ENCODE measurements around the gene SMAD3.

Gene SMAD3

GRCh38 chr15:67124911-67125588 is 59.6 kb downstream of the SMAD3 start:
- no peak for DNase-seq (ENCODE audit: low read depth in 2 of 3, low spot score in 2 of 3)

GRCh38 chr15:67125589-67126502 is 60.4 kb downstream of the SMAD3 start:
- no peak for DNase-seq (ENCODE audit: low read depth in 2 of 3, low spot score in 2 of 3)

- no peak for DNase-seq (ENCODE audit: low read depth in 2 of 3, low spot score in 2 of 3)
Measured at GRCh38 chr15:67126551-67127330, 61.3 kb downstream of the SMAD3 start.

- DNase-seq (ENCODE audit: low read depth in 2 of 3, low spot score in 2 of 3) = no peak
Measured at GRCh38 chr15:67127331-67127664, 61.9 kb downstream of the SMAD3 start.

- no peak for DNase-seq (ENCODE audit: low read depth in 2 of 3, low spot score in 2 of 3)
Measured at GRCh38 chr15:67127965-67128364, 62.6 kb downstream of the SMAD3 start.

DNA sequence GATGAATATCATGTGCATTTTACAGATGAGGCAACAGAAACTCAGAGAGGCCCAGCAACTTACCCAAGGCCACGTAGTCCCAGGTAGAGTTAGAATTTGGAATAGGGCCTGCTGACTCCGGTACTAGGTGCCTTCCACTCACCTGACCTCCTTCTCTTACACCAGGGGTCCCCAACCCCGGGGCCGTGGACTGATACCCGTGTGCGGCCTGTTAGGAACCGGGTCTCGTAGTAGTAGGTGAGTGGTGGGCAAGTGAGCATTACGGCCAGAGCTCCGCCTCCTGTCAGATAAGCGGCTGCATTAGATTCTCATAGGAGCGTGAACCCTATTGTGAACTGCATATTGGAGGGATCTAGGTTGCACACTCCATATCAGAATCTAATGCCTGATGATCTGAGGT is 64.8 kb downstream of the SMAD3 start:
- no peak for DNase-seq (ENCODE audit: low read depth in 2 of 3, low spot score in 2 of 3)

- DNase-seq (ENCODE audit: low read depth in 2 of 3, low spot score in 2 of 3) = no peak
Measured at GRCh38 chr15:67130673-67131601, 65.5 kb downstream of the SMAD3 start.

- DNase-seq (ENCODE audit: low read depth in 2 of 3, low spot score in 2 of 3) = no peak
Measured at GRCh38 chr15:67132276-67132675, 66.9 kb downstream of the SMAD3 start.

- DNase-seq (ENCODE audit: low read depth in 2 of 3, low spot score in 2 of 3) = no peak
Measured at GRCh38 chr15:67133026-67133425, 67.6 kb downstream of the SMAD3 start.

- DNase-seq (ENCODE audit: low read depth in 2 of 3, low spot score in 2 of 3) = no peak
Measured at GRCh38 chr15:67133738-67134066, 68.3 kb downstream of the SMAD3 start.

GRCh38 chr15:67134067-67134838 is 68.9 kb downstream of the SMAD3 start:
- peak in 2 of 3 experiments; percentile 30 to 36 for DNase-seq (ENCODE audit: low read depth in 2 of 3, low spot score in 2 of 3)

DNA sequence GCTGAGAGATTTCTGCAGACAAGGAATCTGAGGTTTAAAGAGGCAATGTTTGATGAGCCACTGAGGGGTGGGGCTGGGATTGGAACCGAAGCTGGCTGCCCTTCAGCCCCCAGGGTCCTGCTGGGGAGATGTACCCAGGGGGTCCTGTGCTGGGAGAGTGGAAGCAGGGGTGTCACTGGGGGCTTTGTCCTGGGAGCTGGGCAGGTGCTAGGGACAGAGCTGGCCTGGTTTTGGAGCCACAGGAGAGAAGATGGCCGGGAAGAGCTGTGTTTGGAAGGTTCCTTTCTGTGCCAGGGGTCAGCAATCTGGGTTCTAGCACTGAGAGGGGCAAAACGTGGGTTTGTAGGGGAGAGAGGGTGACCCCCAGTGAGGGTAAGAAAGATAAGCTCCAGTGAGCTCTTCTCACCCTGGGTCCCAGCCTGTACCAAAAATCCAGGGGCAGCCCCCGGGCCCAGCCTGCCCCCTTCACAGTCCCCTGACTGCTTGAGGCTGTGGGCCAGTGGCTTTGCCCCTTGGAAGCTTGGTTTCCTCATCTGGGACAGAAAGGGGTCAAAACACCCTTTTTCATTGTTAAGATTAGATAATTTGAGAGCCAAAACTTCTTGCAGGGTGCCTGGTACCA is 69.6 kb downstream of the SMAD3 start:
- no peak for DNase-seq (ENCODE audit: low read depth in 2 of 3, low spot score in 2 of 3)

DNA sequence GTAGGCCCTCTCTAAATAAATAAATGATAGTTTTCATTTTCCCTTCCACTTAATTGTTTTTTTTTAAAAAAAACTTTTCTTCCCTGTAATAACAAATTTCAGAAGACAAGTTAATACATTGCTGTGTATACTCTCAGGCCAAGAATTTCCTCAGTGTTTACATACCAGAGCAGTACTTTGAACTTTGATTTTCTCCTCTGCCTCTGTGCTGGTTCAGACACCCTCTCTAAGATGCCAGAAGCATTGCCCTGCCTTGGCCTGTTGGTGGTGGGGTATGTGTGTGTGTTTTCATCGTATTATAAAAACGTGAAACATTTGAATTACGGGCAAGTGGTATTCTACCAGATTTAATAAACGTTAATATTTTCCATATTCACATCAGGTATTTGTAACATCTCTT is 70.1 kb downstream of the SMAD3 start:
- no peak for DNase-seq (ENCODE audit: low read depth in 2 of 3, low spot score in 2 of 3)

GRCh38 chr15:67136802-67137201 is 71.4 kb downstream of the SMAD3 start:
- no peak for DNase-seq (ENCODE audit: low read depth in 2 of 3, low spot score in 2 of 3)

DNA sequence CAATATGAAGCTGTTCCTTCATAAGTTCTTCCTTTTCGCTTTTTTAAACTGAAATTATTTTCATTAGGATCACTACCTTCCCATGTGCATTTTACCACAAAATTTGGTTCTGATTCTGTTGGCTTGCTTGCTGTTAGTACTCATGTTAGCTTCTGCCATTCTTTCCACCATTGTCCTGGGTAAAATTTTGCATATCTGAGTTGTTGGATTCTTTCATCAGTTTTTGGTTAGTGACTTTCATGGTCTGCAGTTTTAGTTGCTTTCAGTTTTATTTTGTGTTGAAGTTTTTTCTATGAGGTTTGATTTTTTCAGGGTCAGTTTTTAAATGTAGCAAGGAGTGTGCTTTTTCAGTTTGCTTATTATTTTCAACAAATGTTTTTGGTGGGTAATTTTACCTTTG is 71.9 kb downstream of the SMAD3 start:
- DNase-seq (ENCODE audit: low read depth in 2 of 3, low spot score in 2 of 3) = no peak

- no peak for DNase-seq (ENCODE audit: low read depth in 2 of 3, low spot score in 2 of 3)
Measured at GRCh38 chr15:67137951-67138848, 72.8 kb downstream of the SMAD3 start.

DNA sequence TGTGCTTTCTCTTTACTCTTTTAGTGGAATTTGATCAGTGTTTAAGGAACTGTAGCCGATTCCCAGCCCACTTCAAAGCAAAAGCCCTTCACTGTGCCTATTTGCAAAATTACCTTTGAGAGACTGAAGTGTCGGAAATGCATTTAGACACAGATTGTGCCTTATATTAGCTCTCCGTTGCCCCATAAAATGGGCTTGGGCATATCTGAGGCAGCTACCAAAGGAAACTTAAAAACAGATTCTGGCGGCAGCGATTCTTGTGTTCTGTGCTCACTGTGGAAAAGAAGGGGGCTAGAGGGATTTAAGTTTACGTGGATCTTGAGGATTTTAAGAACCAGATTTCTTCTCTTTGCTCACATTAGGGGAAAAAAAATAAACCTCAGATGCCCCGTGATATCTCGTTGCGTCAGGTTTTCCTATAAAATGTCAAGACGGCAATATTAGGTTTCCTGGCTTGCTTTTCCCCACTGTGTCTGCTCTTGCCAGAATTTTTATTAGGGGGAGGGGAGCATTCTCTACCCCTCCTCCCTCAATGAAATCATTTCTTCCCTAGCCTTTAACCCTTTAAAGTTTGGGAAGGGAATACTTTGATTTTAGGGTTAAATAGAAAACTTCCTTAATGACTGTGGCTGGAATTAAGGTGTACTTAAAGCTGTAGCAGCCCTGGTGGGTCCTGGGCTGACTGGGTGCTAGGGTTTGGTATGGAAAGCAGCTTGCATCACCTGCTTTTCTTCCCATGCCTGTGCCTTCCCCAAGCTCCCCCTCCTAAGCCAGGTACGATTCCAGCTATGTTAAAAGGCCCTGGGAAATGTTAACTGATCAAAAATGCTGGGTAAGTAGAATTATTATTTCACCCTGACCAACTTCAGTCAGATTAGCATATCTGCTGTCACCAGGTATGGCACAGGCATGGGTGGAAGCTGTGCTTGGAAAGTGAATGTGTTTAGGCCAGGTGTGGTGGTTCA is 73.8 kb downstream of the SMAD3 start:
- DNase-seq (ENCODE audit: low read depth in 2 of 3, low spot score in 2 of 3) = no peak

All from activated CD8-positive, alpha-beta memory T cell treated with anti-CD3 and anti-CD28 coated beads for 48 hours (primary cell).